Activated naive CD8-positive, alpha-beta T cell treated with anti-CD3 and anti-CD28 coated beads, Interleukin-2, amount 50 U/mL, for 16 hours (primary cell): Measurements from ENCODE around the gene SEMA3B.

Experiments used
- DNase-seq: peaks from one replicate; pipeline ENCODE4 v3.0.0-alpha.2; 2020; ENCODE audit warnings: low read depth, low spot score

SEMA3B gene

DNA sequence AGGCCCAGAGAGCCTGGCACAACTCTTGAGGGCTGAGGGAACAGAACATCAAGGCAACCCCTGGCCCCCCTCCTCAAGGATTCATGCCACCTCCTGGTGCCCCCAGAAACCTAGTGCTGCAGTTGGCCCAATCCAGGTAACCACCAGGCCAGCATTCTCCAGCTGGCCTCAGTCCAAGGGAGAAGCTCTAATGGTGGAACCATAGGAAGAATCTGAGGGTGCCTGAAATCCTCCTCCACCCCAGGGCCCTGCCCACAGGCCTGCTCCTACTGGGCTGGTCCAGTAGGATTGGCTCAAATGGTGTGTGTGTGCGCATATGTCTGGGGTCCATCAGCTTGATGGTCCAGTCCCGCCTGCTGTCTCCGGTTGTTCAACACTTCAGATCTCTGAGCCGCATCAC lies 45.9 kb downstream of the SEMA3B start:
- no peak for DNase-seq

DNA sequence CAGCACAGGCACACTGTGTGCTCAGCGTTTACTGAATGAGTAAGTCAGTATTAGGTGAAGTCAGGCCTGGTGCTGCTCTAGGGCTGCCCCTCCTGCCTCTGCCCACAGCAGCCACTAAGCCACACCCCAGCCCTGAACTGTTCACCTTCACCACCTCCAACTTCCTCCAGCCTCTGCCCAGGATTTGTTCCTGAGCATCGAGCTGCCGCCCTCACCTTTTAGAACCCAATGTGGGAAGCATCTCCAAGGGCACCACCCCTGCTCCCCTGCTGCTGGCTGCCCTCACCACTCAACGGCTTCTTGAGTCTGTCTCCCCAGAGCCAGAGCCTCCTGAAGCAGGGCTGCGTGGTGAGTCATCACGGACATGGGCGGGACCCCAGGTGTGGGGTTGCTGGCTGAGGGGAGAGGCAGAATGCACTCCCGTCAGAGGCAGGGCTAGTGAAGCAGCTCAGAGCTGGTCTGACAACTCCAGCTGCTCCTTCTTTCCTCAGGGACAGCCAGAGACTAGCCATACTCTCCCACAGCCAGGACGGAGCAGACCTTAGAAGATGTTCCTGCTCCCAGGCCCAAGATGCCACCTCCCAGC lies 47.8 kb downstream of the SEMA3B start:
- DNase-seq, result peak; percentile 21

DNA sequence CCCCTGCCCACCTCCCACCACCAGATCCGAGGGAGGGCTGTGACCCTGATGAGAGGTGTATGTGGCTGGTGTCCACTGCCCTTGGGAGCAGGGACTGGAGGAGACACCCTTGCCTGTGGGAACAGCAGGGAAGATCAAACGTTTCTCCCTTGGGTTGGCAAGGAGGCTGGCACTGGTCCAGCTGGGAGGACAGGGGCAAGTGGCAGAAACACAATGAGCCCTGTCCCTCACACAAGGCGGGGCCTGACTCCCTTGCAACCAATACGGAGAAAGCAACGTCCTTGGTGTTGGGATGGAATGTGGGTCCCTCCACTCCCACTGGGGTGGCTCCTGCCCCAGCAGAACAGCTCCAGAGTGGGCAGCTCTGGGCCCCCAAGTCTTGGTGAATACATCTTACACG lies 48.4 kb downstream of the SEMA3B start:
- DNase-seq, result no peak

DNA sequence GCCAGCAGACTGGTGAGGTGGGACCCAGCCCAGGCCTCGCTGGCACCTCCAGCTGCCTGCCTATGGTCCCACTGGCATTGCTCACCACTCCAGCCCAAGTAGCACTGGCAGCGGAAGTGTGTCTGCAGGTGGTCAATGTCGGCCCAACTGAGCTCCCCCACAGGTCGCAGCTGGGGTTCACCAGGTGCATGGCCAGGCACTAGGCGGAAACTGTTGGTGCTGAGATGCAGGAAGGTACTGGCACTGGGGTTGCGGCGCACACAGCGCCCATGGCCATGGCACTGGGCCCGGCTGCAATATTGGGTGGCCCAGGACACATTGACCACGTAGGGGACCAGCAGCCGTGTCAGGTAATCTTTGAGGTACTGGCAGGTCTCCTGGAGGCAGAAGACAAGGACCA lies 49.2 kb downstream of the SEMA3B start:
- no peak for DNase-seq

DNA sequence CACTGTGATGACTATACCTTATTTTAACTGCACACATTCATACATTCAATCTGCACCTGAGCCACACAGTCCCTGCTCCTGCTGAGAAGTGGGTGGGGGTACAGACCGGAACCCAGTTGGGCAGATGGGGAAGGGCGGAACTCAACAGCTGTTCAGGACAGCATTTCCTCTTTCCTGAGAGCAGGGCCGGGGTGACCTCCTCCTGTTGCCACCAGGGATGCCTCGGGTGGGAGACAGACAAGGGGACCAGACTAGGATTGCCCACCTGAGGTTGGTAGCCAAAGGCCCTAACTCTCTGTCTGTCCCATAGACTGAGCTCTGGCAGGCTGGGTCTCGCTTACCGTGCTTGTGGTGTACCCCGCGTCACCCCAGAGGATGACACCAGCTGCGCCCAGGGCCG lies 49.7 kb downstream of the SEMA3B start:
- no peak for DNase-seq

DNA sequence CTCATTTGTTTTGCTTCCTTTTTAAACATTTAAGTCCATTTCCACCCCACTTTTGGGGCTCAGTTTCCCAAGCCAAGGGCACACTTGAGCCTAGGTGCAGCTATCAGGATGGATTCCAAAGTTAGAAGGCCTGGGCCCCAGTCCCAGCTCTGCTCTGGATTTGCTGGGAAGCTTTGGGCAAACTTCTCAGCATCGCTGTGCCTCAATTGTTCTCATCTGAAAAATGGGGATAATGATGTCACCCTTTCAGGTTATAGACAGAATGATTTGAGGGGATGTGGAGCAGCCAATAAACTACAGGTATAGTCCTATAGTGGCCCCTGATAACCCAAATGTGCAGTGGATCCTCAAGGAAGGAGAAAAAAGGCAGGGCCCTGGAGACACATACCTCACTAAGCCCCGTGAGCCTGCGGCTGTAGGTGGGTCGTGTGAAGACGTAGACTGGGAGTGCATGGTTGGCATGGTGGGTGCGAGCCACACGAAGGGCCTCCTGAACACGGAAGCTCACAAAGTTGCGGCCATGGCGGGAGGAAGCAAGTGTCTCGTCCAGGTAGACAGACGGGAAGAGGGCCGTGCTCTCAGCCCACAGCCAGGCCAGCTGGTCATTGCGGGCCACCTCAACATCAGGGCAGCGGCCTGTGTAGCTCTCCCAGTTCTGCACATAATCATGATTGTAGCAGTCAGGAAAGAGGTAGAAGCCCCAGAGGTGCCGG lies 50.4 kb downstream of the SEMA3B start:
- no peak for DNase-seq

DNA sequence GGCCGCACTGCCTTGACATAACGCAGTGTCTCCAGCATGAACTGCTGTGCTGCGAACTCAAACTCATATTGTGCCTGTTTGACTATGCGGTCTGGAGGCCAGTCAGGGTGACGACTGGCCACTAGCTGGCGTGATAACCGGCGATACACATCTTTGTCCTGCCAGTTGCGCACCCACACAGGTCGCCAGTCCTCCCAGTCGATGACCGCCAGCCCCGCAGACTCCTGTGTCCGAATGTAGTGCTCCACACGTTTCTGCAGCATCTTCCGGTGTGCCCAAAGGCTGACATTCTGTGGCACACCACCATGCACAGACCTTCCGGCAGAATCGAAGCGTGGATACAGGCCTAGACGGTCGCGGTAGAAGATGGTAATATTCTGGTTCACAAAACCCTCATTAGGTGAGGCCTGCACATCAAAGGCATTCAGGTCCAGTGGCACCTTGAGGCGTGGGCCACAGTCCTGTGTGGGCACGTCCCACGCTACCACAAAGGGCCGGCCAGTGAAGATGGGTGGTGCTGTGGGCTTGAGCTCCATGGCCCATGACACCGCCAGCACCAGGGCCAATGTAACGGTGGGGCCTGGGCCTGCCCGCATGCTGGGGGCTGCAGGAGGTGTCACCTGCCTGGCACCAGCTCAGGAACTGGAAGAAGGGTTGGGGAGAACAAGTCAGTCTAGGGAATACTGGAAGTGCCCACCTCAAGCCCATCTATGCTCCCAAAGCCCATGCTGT lies 51.1 kb downstream of the SEMA3B start:
- no peak for DNase-seq

DNA sequence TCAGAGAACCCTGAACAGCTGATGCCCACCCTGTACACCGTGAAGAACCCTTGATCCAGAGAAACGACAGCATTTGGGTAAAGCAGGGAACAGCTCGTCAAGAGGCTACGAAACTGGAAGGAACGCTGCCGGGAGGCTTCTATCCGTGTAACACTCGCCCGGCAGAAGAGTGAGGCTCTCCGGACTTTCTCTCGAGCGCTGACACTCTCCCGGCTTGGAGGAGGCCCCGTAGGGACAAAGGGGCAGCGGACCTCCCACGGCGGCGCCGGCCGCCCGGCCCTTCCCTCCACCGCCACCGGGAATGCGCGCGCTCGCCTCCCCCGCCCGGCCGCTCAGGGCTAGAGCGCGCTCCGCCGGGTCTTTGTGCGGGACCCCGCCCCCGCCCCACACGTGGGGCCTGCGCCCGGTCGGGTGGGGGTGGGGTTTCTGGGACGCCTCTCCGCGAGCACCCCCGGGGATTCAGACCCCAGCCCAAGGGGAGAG lies 51.9 kb downstream of the SEMA3B start:
- DNase-seq, result no peak

DNA sequence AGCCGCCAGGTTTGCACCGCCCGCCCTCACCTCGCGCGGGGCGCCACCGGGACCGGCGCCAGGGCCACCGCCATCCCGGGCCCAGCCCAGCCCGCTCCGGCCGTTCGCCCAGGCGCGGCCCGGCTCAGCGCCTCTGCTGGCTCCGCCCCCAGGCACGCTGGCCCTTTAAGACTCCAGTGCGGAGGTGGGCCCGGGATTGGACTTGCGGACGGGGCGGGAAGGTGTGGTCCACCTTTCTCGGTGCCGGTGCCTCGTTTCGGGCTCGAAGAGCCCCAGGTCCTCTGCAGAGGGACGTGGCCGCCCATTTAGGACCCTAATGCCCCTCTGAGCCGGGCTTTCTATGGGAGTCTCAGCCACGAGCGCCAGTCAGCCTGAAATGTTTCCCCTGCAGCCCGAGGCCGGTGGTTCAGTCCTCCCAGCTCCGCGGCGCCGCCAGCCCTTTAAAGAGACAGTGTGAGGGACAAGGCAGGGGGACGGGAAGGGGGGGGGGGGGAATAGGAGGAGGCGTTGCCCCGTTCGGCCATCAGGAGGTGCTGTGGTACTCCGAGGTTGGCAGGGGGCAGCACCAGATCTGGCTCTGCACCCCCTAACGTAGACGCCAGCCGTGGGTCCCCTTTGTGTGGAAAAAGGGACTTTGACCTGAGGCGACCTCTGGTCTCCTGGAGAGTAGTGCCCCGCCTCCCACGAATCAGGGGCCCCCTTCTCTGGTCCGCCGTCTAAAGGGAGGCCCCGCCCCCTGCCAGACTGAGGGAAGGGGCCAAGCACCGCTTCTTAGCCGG lies 52.6 kb downstream of the SEMA3B start:
- peak; percentile 57 for DNase-seq

DNA sequence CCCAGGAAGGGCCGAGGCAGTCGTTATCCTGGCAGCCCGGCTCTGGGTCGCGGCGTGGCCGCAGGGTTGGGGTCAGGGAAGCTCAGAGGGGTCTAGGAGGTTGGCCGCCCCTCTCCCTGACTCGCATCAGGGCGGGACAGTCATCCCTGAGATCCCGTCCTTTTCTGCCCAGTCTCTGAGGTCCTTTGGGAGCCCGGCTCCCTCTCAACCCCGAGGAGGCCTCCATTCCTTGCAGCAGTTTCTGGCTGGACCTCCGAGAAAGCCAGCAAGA lies 53.1 kb downstream of the SEMA3B start:
- no peak for DNase-seq

DNA sequence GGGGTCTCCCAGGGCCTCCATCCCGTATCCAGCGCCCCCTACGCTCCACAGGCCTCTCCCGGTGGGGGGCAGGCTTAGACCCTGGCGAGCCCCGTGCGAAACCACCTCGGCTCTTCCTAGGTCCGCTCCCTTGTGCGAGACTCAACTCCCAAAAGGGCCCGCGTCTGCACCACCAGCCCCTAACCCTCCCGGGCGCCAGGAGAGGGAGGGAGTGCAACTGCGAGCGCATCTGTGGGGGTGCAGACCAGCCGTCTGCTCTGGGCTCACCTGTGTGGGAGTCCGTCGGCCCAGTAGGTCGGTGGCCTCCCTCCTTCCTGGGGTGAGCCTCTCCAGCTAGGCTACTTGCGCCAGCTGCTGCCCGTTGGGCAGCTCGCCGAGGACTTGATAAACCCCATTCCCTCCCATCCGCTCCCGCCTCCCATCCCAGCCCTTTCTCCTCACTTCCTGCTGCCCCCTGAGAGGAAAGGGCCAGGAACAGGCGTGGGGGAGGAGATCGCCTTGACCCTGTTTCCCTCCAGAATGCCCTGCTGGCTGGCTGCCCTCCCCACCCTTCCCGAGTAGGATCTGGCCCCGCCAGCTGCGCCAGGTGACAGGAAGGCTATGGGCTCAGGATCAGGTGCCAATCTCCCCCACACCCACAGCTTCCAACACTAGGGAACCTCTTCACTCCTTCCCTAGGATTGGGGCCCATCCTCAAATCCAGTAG lies 53.6 kb downstream of the SEMA3B start, which contains the start of gene HYAL2:
Gene HYAL2, minus strand, starts transcription at position 360 of the 706 bp plus-strand sequence. CDS start 2,256 bp downstream, outside the sequence.
- DNase-seq, result no peak

DNA sequence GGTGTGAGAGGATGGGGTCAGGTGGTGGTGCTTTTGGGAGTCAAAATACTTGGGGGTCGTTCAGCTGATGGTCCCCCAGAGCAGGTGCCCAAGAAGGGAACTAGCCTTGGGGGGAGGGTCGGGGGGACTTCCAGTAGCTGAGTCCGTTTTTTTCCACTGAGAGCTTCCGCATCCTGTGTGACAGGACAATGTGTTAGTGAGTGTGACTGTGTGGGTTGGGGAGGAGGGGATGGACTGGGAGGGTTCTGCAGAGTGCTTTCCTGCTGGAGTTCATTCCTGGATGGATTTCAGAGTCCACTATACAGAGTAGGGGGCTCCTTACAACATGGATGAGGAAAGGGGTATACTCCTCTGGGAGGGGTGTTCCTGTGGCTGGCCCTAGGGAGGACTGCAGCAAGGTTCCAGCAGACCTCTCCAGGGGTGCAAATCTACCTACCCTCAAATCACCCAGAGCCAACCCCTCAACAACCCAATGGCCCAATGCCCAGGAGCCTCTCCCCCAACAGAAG lies 54.2 kb downstream of the SEMA3B start:
- DNase-seq, result no peak

DNA sequence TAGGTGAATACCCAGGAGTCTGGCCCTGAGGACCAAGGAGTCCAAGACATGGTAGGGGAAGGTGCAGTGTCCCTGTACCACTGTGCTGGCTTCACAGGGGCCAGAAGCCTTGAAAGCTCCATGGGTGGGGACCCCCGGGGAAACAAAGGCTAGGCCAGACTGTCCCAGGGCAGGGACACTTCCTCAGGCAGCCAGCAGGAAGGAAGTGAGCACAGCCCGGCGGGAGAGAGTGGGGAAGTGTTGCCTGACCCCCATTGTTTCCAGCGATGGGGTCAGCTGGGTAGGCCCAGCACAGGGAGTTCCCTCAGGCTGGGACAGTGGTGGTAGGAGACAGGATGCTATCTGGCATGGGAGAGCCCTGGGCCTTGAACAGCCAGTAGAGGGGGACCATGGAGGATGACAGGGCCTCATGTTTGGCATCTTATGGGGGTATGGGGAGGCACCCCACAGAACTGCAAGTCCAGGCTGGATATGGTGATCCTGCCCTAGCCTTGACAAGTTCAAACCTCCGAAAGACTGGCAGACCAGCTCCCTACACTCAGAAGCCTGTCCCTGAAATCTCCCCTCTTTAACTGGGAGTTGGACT lies 54.8 kb downstream of the SEMA3B start:
- no peak for DNase-seq

DNA sequence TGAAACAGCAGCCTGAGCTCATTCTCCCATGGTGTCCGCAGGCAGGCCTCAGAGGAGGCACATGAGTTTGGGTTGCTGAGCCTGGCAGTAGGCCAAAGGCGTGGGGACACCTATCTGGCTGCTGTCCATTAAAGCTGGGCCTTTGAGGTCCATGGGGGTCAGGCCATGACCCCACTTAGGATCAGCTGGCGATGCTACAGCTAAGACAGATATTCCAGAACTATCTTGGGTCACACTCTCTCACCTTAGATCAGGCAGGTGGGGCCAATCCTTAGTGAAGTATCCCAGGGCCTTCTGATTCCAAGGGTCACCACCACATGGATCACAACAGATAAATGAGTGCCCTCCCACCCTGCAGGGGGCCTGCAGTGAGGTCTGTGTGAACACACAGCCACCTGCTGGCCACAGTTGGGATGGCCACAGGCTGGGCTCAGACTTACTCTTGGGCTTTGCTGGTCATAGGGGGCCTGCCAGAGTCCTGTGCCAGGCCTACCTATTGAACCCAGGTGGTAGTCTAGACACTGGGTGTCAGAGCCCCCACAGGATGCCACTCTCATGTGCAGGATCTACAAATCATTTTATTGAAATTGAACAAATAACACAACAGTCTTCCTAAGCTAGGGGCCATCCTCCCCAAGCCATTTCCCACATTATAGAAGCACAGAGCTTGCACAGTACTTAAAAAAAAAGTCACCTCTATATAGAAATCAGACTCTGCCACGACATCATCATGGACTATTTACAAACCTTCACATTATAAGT lies 55.6 kb downstream of the SEMA3B start:
- peak; percentile 40 for DNase-seq

DNA sequence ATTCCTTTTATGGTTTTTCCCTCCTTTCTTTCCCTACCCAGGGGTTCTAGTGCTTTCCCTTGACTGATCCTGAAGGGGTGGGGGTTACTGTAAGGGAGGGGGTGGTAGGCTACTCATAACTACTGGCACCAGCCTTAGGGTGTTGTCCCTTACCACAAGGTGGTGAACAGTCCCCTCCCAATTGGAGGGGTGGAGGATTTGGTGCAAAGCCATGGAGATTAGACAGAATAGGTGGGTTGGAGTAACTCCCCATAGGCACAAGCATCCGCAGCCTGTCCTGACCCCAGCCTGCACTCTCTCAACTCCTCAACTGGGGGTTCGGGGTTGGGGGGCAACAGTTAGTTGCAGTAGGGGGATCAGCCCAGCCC lies 56.1 kb downstream of the SEMA3B start:
- DNase-seq, result no peak

DNA sequence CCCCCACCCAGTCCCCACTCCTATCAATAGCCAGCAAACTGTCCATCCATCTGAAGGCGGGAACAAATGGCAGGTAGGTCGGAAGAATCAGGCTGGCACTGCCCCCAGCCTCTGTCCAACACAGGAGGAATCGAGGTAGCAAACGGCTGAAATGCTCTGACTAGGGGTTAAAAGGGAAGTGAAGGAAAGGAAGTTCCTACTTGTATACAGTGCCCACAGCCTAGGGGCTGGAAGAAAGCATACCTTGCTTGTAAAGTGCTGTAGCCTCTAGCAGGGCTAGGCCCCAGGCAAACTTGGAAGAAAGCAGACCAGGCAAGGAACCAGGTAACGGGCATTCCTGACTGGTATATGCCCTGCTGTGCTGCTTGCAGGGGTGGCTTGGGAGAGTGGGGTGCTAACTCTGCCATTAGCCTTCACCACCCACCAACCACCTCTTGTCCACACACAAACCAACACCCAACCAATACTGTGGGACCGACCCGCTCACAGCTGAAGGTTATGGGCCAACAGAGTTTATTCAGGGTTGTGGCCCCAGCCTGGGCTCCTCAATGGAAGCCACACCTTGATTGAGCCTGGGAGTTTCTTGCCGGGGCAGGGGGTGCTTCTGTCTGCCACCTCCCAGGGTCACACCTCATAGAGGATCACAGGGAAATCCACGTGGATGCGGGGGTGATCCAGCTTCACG lies 56.7 kb downstream of the SEMA3B start:
- DNase-seq, result no peak

DNA sequence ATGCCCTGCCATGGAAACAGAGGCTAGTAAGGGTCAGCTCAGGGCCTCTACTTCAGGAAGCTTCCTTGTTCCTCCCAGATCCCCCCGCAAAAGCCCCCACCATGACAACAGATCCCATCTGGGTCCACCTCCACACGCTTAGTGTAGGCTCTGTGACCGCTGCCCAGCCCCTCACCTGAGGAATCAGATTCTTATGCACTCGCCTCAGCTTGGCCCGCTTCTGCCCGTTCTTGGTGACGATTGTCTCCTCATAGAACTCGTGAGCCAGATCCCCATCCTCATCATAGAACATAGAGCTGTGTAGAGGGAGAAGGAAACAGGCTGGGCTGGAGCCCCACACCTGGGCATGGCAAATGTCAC lies 57.2 kb downstream of the SEMA3B start:
- no peak for DNase-seq

DNA sequence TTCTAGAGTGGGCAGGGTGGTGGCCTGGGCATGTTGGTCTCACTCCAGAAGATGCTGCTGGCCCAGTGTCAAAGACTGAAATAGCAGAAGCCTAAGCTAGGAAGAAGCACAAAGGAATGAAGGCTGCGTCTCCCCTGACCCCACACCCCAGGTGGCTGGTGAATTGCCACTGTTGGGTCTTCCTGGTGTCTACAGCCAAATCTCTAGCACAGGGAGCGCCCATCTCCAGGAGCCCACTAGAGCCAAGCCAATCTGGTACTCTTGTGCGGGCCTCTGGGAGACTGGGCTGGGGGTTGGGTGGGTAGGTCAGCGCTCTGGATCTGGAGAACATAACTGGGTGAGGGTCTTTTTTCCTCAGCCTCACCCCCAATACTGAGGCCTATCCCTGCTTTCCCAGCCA lies 58.2 kb downstream of the SEMA3B start:
- no peak for DNase-seq
